ENCODE results near the gene HLA-DRB1.

Gene HLA-DRB1

DNA sequence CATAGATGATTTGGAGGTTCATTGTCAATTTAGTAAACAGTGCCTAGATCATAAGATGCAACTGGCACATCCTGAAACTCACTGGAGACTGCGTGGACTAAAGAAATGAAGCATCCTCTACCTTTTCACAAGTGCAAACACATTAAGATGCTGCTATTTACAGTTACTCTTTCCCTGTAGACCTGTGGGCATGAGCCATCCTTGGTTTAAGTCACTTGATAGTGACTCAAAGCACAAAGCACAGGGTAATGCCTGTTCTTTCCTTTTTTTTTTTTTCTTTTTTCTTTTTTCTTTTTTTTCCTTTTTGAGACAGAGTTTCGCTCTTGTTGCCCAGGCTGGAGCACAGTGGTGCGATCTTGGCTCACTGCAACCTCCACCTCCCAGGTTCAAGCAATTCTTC lies 37.6 kb upstream of the HLA-DRB1 start:
- DNase-seq (ENCODE audit: low read depth): no peak

DNA sequence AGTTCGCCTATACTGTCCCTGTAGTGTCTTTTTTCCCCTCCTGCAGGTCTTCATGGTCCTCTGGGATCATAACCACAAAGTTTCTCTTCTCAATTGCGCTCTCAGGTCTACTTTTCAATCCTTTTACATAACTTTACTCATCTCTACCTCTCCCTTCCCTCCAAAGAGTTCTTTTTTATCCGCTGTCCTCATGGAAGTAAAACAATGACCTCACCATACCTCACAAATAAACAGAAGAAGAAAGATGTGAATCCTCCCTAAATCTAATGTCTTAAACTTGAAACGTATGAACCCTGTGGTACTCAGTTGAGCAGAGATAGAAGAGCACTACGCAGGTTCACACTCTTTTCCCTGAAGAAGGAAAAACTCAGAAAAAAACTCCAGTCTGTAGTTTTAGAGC lies 35.5 kb upstream of the HLA-DRB1 start:
- H3K4me3 ChIP-seq (replicated peaks; ENCODE audit: low read depth, low read length): no peak overlapping the region
- TF ChIP-seq, protein P1, sequence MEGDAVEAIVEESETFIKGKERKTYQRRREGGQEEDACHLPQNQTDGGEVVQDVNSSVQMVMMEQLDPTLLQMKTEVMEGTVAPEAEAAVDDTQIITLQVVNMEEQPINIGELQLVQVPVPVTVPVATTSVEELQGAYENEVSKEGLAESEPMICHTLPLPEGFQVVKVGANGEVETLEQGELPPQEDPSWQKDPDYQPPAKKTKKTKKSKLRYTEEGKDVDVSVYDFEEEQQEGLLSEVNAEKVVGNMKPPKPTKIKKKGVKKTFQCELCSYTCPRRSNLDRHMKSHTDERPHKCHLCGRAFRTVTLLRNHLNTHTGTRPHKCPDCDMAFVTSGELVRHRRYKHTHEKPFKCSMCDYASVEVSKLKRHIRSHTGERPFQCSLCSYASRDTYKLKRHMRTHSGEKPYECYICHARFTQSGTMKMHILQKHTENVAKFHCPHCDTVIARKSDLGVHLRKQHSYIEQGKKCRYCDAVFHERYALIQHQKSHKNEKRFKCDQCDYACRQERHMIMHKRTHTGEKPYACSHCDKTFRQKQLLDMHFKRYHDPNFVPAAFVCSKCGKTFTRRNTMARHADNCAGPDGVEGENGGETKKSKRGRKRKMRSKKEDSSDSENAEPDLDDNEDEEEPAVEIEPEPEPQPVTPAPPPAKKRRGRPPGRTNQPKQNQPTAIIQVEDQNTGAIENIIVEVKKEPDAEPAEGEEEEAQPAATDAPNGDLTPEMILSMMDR (IDR thresholded peaks at IDR 0.05; ENCODE audit: low read length, missing control alignments): no peak
- DNase-seq (ENCODE audit: low read depth): no peak

More for the DNA sequence above, 37.6 kb upstream of the HLA-DRB1 start:
- H3K4me3 ChIP-seq (replicated peaks; ENCODE audit: low read depth, low read length): no peak overlapping the region
- TF ChIP-seq, protein P1 (IDR thresholded peaks at IDR 0.05; ENCODE audit: low read length, missing control alignments): no peak

DNA sequence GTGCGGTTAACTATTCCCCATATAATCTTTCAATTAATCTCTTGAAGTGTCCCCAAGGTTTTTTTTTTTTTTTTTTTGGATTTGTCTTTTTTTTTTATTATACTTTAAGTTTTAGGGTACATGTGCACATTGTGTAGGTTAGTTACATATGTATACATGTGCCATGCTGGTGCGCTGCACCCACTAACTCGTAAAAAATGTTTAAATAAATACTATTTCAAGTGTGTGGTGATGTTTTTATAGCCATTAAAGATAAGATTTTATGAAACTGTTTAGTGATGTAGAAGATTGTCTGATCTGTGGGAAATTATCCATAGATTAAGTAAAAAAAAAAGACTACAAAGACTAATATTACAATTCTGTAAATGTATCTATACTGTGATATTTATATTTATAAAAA lies 34.9 kb upstream of the HLA-DRB1 start:
- H3K4me3 ChIP-seq (replicated peaks; ENCODE audit: low read depth, low read length): no peak overlapping the region
- TF ChIP-seq, protein P1 (IDR thresholded peaks at IDR 0.05; ENCODE audit: low read length, missing control alignments): no peak
- no peak for DNase-seq (ENCODE audit: low read depth)

DNA sequence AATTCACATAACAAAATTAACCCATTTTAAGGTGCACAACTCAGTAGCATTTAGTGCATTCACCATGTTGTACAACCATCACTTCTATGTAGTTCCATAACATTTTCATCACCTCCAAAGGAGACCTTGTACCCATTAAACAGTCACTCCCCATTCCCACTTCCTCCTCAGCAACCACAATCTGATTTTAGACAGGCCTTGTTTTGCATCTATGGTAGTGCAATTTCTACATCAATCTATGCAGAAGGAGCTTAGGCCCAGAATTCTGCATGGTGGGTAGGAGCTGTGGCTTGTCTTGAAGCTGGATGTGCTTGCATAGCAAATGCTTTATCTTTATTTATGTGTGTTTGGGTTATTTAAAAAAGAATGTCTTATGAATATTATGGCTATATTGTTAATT lies 34.0 kb upstream of the HLA-DRB1 start:
- TF ChIP-seq, protein P1 (IDR thresholded peaks at IDR 0.05; ENCODE audit: low read length, missing control alignments): no peak
- DNase-seq (ENCODE audit: low read depth): no peak
- no peak overlapping the region for H3K4me3 ChIP-seq (replicated peaks; ENCODE audit: low read depth, low read length)

DNA sequence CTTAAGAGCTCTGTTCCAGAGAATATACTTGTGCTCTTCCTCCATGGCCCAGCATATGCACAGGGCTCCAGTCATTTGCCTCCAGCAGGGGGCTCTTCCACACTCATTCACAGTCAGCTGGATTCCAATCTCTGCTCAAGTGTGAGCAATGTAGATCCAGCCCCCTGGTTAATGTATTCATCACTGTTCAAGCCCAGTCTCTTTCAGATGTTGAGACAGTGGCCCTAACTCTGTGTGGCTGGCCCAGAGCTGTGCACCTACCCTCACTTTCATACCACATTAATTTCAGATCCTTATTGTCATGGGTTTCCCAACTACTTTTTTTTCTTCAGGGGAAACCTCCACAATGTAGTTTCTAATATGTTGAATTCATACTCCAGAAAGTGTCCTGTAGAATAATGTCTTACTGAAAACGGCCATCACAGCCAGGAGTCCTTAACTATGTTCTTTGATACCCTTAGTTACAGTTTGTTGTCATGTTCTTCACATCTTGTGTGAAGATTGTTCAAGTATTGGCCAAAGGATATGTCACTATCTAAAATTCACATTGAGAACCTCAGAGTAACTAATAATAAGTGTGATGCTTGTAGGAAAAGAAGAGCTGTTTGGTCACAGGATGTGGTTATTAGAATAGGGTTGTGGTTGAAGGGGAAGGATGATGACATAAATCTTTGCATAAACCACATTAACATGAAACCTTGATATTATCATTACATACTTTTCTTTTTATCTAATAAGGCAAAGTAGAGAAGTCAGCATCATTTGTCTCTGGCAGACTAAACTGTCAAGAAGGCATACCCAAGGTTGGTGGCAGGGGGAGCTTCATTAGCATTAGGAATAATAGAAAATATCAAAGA lies 33.1 kb upstream of the HLA-DRB1 start:
- H3K4me3 ChIP-seq (replicated peaks; ENCODE audit: low read depth, low read length): no peak overlapping the region
- peak; percentile 35 for DNase-seq (ENCODE audit: low read depth)
- TF ChIP-seq, protein P1 (IDR thresholded peaks at IDR 0.05; ENCODE audit: low read length, missing control alignments): peak; percentile 48

DNA sequence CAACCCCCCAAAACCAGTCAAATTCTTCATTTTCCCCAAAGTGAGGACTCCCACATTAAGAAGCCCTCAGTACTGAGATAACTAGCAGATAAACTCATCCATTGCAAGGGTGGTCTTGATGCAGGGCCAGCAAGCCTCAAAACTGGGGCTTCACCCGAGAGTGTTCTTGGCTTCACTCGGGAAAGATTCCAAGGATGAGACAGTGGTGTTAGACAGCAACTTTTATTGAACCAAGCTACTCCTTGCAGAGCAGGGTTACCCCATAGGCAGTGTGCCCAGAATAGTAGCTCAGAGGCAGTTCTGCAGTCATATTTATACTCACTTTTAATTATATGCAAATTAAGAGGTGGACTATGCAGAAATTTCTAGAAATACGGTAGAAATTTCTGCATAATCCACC lies 31.7 kb upstream of the HLA-DRB1 start:
- no peak for DNase-seq (ENCODE audit: low read depth)
- TF ChIP-seq, protein P1 (IDR thresholded peaks at IDR 0.05; ENCODE audit: low read length, missing control alignments): no peak
- H3K4me3 ChIP-seq (replicated peaks; ENCODE audit: low read depth, low read length): no peak overlapping the region

DNA sequence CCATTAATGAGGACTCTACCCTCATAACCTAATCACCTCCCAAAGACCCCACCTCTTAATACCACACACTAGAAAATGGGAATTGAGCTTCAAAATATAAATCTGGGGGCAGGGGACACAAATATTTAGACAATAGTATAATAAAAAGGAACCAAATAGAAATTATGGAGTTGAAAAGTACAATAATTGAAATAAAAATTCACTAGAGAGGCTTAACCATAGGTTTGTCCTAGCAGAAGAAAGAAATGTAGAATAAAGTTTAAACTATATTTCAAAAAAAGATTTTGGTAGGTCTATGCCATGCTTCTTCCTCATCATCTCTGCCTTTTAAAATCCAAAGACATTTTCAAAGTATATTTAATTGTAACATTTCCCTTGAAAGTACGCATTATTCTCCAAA lies 28.1 kb upstream of the HLA-DRB1 start:
- no peak overlapping the region for H3K4me3 ChIP-seq (replicated peaks; ENCODE audit: low read depth, low read length)
- TF ChIP-seq, protein P1 (IDR thresholded peaks at IDR 0.05; ENCODE audit: low read length, missing control alignments): no peak
- no peak for DNase-seq (ENCODE audit: low read depth)

Measured in fibroblast of pulmonary artery (primary cell).